Esophagus muscularis mucosa (tissue), 4 donors: Measurements from ENCODE around the gene PCGF5. TPM values are rescaled to one million over a fixed set of nuclear protein-coding genes. Genes with fewer than 3 reads are reported as not detected.

Experiments
- DNase-seq: peaks from one replicate; pipeline ENCODE4 v3.0.0-alpha.2; 2017; ENCODE audit errors: extremely low spot score
- H3K27ac ChIP-seq, 4 donors: fragments of 200-600 bp; sonication (generic); replicated peaks in 1 of 4; 1 replicate in 3 of 4; 2 replicates in 1 of 4; pipeline ENCODE4 v1.5.1; 2016 to 2019; ENCODE audit warnings: mild to moderate bottlenecking in 1 of 4
- H3K27me3 ChIP-seq, 4 donors: fragments of 200-600 bp; sonication (generic); one replicate each; pipeline versions ENCODE4 v1.5.1 to v1.6.0; 2016 to 2019
- H3K36me3 ChIP-seq, 4 donors: fragments of 200-600 bp; sonication (generic); one replicate each; pipeline ENCODE4 v1.5.1; 2016 to 2019
- H3K4me1 ChIP-seq, 4 donors: fragments of 200-600 bp; sonication (generic); one replicate each; pipeline ENCODE4 v1.5.1; 2016 to 2019
- H3K4me3 ChIP-seq, 4 donors: fragments of 200-600 bp; sonication (generic); 1 replicate in 2 of 4; 2 replicates in 2 of 4; pipeline ENCODE4 v1.5.1; 2016 to 2019; ENCODE audit warnings: mild to moderate bottlenecking in 4 of 4, moderate library complexity in 1 of 4
- H3K9me3 ChIP-seq, 4 donors: fragments of 200-600 bp; sonication (generic); 1 replicate in 3 of 4; 2 replicates in 1 of 4; pipeline ENCODE4 v1.5.1; 2016 to 2019
- EP300 ChIP-seq: sonication (generic); formaldehyde crosslinking; IDR thresholded peaks from one replicate; pipeline ENCODE4 v1.6.1; 2017; ENCODE audit warnings: antibody characterized with exemption
- POLR2A ChIP-seq: fragments of 450-650 bp; IDR thresholded peaks from one replicate; pipeline ENCODE4 v1.6.1; 2017; ENCODE audit warnings: antibody characterized with exemption, moderate library complexity, mild to moderate bottlenecking, low read depth
- POLR2AphosphoS5 ChIP-seq, 2 donors: sonication (generic); formaldehyde crosslinking; IDR thresholded peaks; one replicate each; pipeline ENCODE4 v1.6.1; 2017; ENCODE audit warnings: antibody characterized with exemption in 2 of 2
- WGBS: methylation state at CpG from one replicate; pipeline ENCODE4 v1.1.5; 2018; 5-methylcytosine and 5-hydroxymethylcytosine counted together
- intact Hi-C: fragments of 100-400 bp; cut with DNase I; formaldehyde crosslinking; loops from one replicate; pipeline ENCODE4 v1.15.1; 2023
- total RNA-seq, 4 donors: library from RNA; depleted of rRNA; stranded (reverse); fragments of >200 nt; gene quantifications; one replicate each; pipeline versions ENCODE4 v1.1.0 to v1.2.1, GENCODE V29; 2016
- TF ChIP-seq, protein P1 (sequence below), 3 experiments: fragments of 200-600 bp in 2 of 3; fragments of 450-650 bp in 1 of 3; sonication (generic) in 2 of 3; IDR thresholded peaks; one replicate each; pipeline ENCODE4 v1.5.1; 2017 to 2019; ENCODE audit warnings: antibody characterized with exemption in 3 of 3, mild to moderate bottlenecking in 2 of 3, moderate library complexity in 1 of 3

Gene PCGF5
- total RNA-seq, 4 donors from 2014 or later: 41.6 to 62.7 (median 52.6) TPM

DNA sequence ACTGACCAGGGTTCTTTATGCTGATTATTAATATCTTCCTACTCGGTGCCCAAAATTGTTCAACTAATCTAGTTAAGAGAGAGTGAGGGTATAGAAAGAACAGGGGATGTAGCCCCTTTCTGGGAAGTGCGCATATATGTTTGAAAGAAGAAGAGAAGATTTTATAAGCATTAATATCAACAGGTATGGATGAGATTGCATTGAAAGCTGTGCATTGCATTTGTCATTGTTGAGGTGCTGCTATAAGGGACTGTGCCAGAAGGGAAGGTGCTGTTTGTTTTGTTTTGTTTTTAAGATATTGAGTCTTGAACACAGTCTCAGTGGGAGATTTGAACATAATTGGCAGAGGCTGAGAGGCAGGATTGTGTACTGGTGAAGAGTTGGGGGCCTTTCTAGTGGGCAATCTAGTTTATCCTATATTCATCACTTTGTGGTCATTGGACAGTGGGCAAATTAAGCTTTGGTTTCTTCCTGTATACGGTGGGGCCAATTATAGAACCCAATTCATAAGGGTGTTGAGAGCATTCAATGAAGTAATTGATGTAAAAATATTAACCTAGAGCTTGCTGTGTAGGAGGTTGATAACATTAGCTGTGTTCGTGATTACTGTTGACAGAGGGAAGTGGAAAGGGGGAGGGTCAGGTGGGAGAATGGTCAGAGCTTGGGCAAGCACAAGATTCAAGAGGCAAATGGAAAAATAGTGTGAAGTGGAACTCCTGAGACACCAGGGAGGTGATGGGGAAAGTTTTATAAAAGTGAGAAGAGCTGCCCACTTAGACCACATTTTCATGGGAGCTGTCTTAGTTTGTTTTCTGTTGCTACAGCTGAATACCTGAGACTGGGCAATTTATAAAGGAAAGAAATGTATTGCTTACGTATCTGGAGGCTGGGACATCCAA is 19.9 kb upstream of the PCGF5 start:
- no peak for DNase-seq
- intact Hi-C loops: no loop called here
- no peaks in the 10 kb centered on the region for H3K27me3 ChIP-seq
- H3K27ac ChIP-seq: no peak overlapping the region
- no peak for TF ChIP-seq POLR2A
- TF ChIP-seq, protein P1, sequence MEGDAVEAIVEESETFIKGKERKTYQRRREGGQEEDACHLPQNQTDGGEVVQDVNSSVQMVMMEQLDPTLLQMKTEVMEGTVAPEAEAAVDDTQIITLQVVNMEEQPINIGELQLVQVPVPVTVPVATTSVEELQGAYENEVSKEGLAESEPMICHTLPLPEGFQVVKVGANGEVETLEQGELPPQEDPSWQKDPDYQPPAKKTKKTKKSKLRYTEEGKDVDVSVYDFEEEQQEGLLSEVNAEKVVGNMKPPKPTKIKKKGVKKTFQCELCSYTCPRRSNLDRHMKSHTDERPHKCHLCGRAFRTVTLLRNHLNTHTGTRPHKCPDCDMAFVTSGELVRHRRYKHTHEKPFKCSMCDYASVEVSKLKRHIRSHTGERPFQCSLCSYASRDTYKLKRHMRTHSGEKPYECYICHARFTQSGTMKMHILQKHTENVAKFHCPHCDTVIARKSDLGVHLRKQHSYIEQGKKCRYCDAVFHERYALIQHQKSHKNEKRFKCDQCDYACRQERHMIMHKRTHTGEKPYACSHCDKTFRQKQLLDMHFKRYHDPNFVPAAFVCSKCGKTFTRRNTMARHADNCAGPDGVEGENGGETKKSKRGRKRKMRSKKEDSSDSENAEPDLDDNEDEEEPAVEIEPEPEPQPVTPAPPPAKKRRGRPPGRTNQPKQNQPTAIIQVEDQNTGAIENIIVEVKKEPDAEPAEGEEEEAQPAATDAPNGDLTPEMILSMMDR (IDR thresholded peaks at IDR 0.05): no peak
- no peak for TF ChIP-seq POLR2AphosphoS5 (IDR thresholded peaks at IDR 0.05)
- no peak for TF ChIP-seq EP300
- H3K36me3 ChIP-seq: no peaks in the 10 kb centered on the region
- peaks cover 44 to 66% (median 52%) of the 10 kb centered on the region in 4 donors for H3K4me1 ChIP-seq
- WGBS: 77% methylated on average over 5 of the region's 5 CpGs
- H3K4me3 ChIP-seq: no peak overlapping the region
- no peaks in the 10 kb centered on the region for H3K9me3 ChIP-seq

DNA sequence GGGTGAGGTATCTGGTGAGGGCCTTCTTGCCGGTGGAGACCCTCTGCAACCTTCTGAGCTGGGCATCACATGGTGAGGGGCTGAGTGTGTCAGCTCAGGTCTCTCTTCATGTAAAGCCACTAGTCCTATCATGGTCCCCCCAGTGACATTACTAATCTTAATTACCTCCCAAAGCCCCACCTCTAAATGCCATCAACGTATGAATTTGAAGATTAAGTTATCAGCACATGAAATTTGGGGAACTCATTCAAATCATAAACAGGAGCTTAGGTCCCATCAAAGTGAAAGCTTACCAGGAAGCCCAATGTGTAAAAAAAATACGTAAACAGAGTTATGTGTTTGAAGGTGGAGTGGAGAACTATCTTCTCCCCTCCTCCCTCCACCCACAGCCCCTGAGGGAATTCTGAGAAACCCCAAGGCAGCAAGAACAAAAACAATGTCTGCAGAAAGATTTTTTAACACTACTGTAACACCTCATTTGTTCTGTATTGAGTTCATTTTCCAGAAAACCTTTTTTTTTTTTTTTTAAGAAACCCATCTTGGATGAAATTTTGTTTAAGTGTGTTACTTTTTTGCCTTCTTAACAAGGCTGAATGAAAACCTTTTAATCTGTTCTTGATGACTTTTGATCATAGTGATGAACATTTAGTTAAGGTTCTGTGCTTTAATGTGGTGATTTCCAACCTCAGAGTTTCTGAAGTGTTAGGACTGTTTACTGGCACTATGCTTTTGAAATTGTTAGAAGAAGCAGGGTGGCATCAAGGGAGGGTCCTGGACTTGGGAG is 19.1 kb upstream of the PCGF5 start:
- H3K27ac ChIP-seq: no peak overlapping the region

DNA sequence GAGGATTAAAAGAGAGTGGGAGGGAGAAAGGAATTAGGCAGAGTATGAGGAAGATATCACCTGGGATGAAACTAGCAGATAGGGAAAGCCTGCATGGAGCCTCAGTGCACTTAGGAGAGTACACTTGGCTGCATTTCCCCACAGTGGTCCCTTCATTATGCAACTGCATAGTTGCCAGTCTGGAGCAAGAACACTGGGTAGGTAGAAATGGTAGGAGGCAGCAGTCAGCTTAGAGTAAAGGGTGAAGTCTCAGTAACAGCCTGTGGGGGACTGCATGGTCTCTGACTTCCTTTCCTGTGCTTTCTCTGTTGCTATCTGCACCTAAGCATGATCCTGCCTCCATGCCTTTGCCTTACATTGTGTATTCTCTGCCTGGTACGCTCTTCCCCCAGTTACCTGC is 14.0 kb upstream of the PCGF5 start:
- H3K4me1 ChIP-seq: peaks cover 16 to 49% (median 38%) of the 10 kb centered on the region in 4 donors
- H3K4me3 ChIP-seq: no peak overlapping the region
- TF ChIP-seq, protein P1 (IDR thresholded peaks at IDR 0.05): no peak
- no peak for TF ChIP-seq POLR2AphosphoS5 (IDR thresholded peaks at IDR 0.05)
- no peak for TF ChIP-seq EP300
- TF ChIP-seq POLR2A: no peak
- WGBS: 80% methylated on average over 1 of the region's 1 CpG
- intact Hi-C loops: no loop called here
- H3K36me3 ChIP-seq: no peaks in the 10 kb centered on the region
- no peak overlapping the region for H3K27ac ChIP-seq
- no peaks in the 10 kb centered on the region for H3K9me3 ChIP-seq
- H3K27me3 ChIP-seq: no peaks in the 10 kb centered on the region
- DNase-seq: no peak

More for the DNA sequence above, 19.1 kb upstream of the PCGF5 start:
- H3K9me3 ChIP-seq: no peaks in the 10 kb centered on the region
- no peaks in the 10 kb centered on the region for H3K27me3 ChIP-seq
- TF ChIP-seq POLR2AphosphoS5 (IDR thresholded peaks at IDR 0.05): no peak
- no peak for TF ChIP-seq EP300
- no peak for TF ChIP-seq POLR2A
- TF ChIP-seq, protein P1 (IDR thresholded peaks at IDR 0.05): no peak
- no peak for DNase-seq
- peaks cover 46 to 65% (median 60%) of the 10 kb centered on the region in 4 donors for H3K4me1 ChIP-seq
- no peaks in the 10 kb centered on the region for H3K36me3 ChIP-seq
- 71% methylated on average over 3 of the region's 3 CpGs for WGBS
- intact Hi-C loops: no loop called here
- H3K4me3 ChIP-seq: no peak overlapping the region

DNA sequence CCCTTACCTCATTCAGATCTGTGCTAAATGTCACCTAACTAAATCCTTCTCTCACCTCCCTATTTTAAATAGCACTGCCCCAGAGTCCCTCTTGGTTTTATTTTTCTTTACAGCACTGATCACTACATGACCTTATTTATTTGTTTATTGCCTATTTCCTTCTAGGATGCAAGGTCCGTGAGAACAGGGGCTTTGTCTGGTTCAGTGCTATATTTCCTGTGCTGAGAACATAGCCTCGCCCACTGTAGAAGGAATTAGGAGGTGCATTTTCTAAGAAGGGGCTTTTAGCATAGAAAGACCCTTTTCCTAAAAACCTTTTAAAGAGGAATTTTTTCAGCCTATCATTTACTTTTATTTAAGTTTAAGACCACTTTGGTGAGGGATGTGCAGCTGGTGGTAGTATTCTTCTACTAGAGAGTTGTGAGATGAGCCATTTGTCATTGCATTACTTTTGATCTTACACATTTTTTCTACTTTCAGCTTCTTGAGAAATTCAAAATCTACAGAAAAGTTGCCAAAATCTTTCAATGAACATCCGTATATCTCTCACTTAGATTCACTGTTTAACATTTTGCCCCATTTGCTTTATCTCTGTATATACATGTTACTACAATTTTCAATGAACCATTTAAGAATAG is 13.5 kb upstream of the PCGF5 start:
- H3K4me3 ChIP-seq: no peak overlapping the region
- no peak for DNase-seq
- WGBS: 79% methylated on average over 3 of the region's 3 CpGs
- H3K27ac ChIP-seq: no peak overlapping the region
- H3K36me3 ChIP-seq: no peaks in the 10 kb centered on the region
- no peaks in the 10 kb centered on the region for H3K9me3 ChIP-seq
- TF ChIP-seq EP300 (no peak), POLR2AphosphoS5 (IDR thresholded peaks at IDR 0.05) (no peak), POLR2A (no peak)
- H3K4me1 ChIP-seq: peaks cover 17 to 49% (median 38%) of the 10 kb centered on the region in 4 donors
- no peaks in the 10 kb centered on the region for H3K27me3 ChIP-seq
- intact Hi-C loops: no loop called here
